NCI-H1694 treated with DMSO at 0.1 percent for 48 hours (cell line): Measurements from ENCODE around the gene AMELX.

Experiments used
- DNase-seq: peaks from one replicate; lab custom pipeline; 2025; lab: John Stamatoyannopoulos, UW

AMELX gene

GRCh38 chrX:11309220-11309619, 16.0 kb downstream of the AMELX start:
- no peak for DNase-seq

- DNase-seq, result no peak
These were observed 18.5 kb downstream of the AMELX start for GRCh38 chrX:11311706-11312105.

GRCh38 chrX:11319806-11320520, 26.8 kb downstream of the AMELX start:
- DNase-seq, result no peak

GRCh38 chrX:11321986-11322385, 28.8 kb downstream of the AMELX start:
- DNase-seq, result no peak

- DNase-seq, result no peak
These were observed 34.9 kb downstream of the AMELX start for GRCh38 chrX:11328134-11328533.

GRCh38 chrX:11329021-11329420, 35.8 kb downstream of the AMELX start:
- no peak for DNase-seq

GRCh38 chrX:11331788-11332187, 38.6 kb downstream of the AMELX start:
- no peak for DNase-seq

GRCh38 chrX:11334165-11334564, 41.0 kb downstream of the AMELX start:
- no peak for DNase-seq

GRCh38 chrX:11336201-11336600, 43.0 kb downstream of the AMELX start:
- DNase-seq, result no peak

- DNase-seq, result no peak
These were observed 44.2 kb downstream of the AMELX start for GRCh38 chrX:11337292-11338009.

- no peak for DNase-seq
These were observed 48.3 kb downstream of the AMELX start for GRCh38 chrX:11341274-11342201.

- no peak for DNase-seq
These were observed 49.5 kb downstream of the AMELX start for GRCh38 chrX:11342673-11343072.

GRCh38 chrX:11346121-11346682, 53.0 kb downstream of the AMELX start:
- DNase-seq, result no peak

GRCh38 chrX:11347300-11347699, 54.1 kb downstream of the AMELX start:
- DNase-seq, result no peak

- no peak for DNase-seq
These were observed 55.8 kb downstream of the AMELX start for GRCh38 chrX:11349020-11349419.

GRCh38 chrX:11349661-11350337, 56.6 kb downstream of the AMELX start:
- no peak for DNase-seq
